Stimulated activated naive CD4-positive, alpha-beta T cell (primary cell): Measurements from ENCODE around the gene GALNT12.

Experiments used
- DNase-seq, 6 experiments: peaks; one replicate each; lab custom pipeline; 2025; lab: John Stamatoyannopoulos, UW

The GALNT12 gene

GRCh38 chr9:98783518-98784226, 23.8 kb upstream of the GALNT12 start:
- DNase-seq: no peak

GRCh38 chr9:98784831-98785806, 22.4 kb upstream of the GALNT12 start:
- no peak for DNase-seq

GRCh38 chr9:98786750-98787510, 20.5 kb upstream of the GALNT12 start:
- no peak for DNase-seq

GRCh38 chr9:98787766-98788335, 19.6 kb upstream of the GALNT12 start:
- no peak for DNase-seq

GRCh38 chr9:98789483-98790133, 17.9 kb upstream of the GALNT12 start:
- no peak for DNase-seq

- DNase-seq: no peak
These were observed 17.2 kb upstream of the GALNT12 start for GRCh38 chr9:98790134-98790841.

- peak in 5 of 6 experiments; percentile 8 to 41 (median 33) for DNase-seq
These were observed 16.4 kb upstream of the GALNT12 start for GRCh38 chr9:98790842-98791607.

GRCh38 chr9:98791608-98792490, 15.6 kb upstream of the GALNT12 start:
- no peak for DNase-seq

- no peak for DNase-seq
These were observed 14.4 kb upstream of the GALNT12 start for GRCh38 chr9:98793031-98793430.

- DNase-seq: no peak
These were observed 12.7 kb upstream of the GALNT12 start for GRCh38 chr9:98794802-98795201.

GRCh38 chr9:98795295-98795955, 12.0 kb upstream of the GALNT12 start:
- no peak for DNase-seq

GRCh38 chr9:98795970-98796363, 11.5 kb upstream of the GALNT12 start:
- peak in 2 of 6 experiments; percentile 33 to 35 for DNase-seq

- DNase-seq: peak; percentile 57 to 87 (median 75)
These were observed 10.9 kb upstream of the GALNT12 start, which contains the start of gene ANKS6 for GRCh38 chr9:98796364-98797101. ANKS6 (minus strand) TSS chr9:98796555; CDS start chr9:98796491, 64 bp downstream.

GRCh38 chr9:98797491-98797890, 10.0 kb upstream of the GALNT12 start:
- no peak for DNase-seq

GRCh38 chr9:98798254-98798653, 9.2 kb upstream of the GALNT12 start:
- DNase-seq: no peak

GRCh38 chr9:98801561-98801960, 5.9 kb upstream of the GALNT12 start:
- no peak for DNase-seq

GRCh38 chr9:98801969-98802371, 5.5 kb upstream of the GALNT12 start:
- DNase-seq: no peak
